Osteocyte (in vitro differentiated cells): ENCODE results near the gene PRPS1L1. TPM values are rescaled to one million over a fixed set of nuclear protein-coding genes. Genes with fewer than 3 reads are reported as not detected.

Experiments used
- DNase-seq: peaks from one replicate; pipeline ENCODE4 v3.0.0; 2021; ENCODE audit warnings: mixed read lengths; ENCODE audit not compliant: unreplicated experiment; ENCODE audit errors: extremely low spot score
- H3K27ac Mint-ChIP-seq: one replicate; pipeline ENCODE4 v1.8.0; 2021; ENCODE audit warnings: mild to moderate bottlenecking, mixed read lengths; ENCODE audit not compliant: unreplicated experiment
- H3K27me3 Mint-ChIP-seq: one replicate; pipeline ENCODE4 v1.8.0; 2021; ENCODE audit warnings: mixed read lengths; ENCODE audit not compliant: unreplicated experiment
- H3K36me3 Mint-ChIP-seq: one replicate; pipeline ENCODE4 v1.8.0; 2021; ENCODE audit warnings: mixed read lengths; ENCODE audit not compliant: unreplicated experiment
- H3K4me1 Mint-ChIP-seq: one replicate; pipeline ENCODE4 v1.8.0; 2021; ENCODE audit warnings: mixed read lengths; ENCODE audit not compliant: unreplicated experiment
- H3K4me3 Mint-ChIP-seq: one replicate; pipeline ENCODE4 v1.8.0; 2021; ENCODE audit warnings: mild to moderate bottlenecking, moderate library complexity, mixed read lengths; ENCODE audit not compliant: unreplicated experiment
- H3K9me3 Mint-ChIP-seq: one replicate; pipeline ENCODE4 v1.8.0; 2021; ENCODE audit warnings: mixed read lengths; ENCODE audit not compliant: unreplicated experiment
- total RNA-seq: library from RNA; stranded (reverse); gene quantifications from 2 replicates; pipeline ENCODE4 v1.2.1, GENCODE V29; 2021
- TF ChIP-seq, protein P1 (sequence below): fragments of 200-600 bp; sonication (generic); IDR thresholded peaks from 2 replicates; pipeline ENCODE4 v1.5.0; 2021; ENCODE audit warnings: antibody characterized with exemption, mild to moderate bottlenecking, moderate library complexity

PRPS1L1 gene
- total RNA-seq, 1 donor from 2014 or later, result not detected

DNA sequence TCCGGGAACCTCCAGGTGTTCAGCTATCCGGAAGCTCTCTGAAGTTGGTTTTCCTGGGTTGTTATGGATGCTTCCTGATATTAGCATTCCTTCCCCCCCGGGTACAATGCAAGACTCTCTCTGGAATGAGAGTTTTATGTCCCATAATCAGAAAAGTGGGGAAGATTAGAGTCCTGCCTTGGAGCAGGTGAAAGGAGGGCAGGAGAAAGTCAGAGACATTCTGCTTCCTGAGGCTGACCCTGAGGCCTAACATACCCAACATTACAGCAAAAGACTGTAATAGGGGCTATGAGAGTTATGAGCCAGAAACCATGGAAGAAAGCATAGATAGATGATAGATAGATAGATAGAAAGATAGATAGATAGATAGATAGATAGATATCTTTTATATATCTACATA is 36.9 kb downstream of the PRPS1L1 start:
- TF ChIP-seq, protein P1, sequence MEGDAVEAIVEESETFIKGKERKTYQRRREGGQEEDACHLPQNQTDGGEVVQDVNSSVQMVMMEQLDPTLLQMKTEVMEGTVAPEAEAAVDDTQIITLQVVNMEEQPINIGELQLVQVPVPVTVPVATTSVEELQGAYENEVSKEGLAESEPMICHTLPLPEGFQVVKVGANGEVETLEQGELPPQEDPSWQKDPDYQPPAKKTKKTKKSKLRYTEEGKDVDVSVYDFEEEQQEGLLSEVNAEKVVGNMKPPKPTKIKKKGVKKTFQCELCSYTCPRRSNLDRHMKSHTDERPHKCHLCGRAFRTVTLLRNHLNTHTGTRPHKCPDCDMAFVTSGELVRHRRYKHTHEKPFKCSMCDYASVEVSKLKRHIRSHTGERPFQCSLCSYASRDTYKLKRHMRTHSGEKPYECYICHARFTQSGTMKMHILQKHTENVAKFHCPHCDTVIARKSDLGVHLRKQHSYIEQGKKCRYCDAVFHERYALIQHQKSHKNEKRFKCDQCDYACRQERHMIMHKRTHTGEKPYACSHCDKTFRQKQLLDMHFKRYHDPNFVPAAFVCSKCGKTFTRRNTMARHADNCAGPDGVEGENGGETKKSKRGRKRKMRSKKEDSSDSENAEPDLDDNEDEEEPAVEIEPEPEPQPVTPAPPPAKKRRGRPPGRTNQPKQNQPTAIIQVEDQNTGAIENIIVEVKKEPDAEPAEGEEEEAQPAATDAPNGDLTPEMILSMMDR, result no peak
- no peaks in the 10 kb centered on the region for H3K9me3 Mint-ChIP-seq
- H3K4me1 Mint-ChIP-seq, result peaks cover 4% of the 10 kb centered on the region
- no peaks in the 10 kb centered on the region for H3K27me3 Mint-ChIP-seq
- no peaks in the 10 kb centered on the region for H3K36me3 Mint-ChIP-seq
- no peak overlapping the region for H3K4me3 Mint-ChIP-seq
- H3K27ac Mint-ChIP-seq, result no peak overlapping the region
- DNase-seq, result no peak

DNA sequence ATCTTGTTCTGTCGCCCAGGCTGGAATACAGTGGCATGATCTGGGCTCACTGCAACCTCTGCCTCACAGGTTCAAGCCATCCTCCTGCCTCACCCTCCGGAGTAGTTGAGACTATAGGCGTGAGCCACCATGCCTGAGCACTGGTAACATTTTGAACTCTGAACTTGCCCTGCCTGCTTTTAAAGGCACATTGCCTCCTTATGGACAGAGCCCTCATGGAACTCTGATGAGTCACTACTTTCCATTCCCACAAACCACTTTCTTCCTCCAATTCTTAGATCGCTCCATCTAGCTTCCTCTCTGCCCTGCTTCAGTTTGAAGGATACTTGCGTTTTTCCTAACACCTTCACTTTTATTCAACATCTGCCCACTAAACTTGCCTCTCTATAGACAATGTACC is 38.1 kb downstream of the PRPS1L1 start:
- Mint-ChIP-seq H3K27me3 (no peaks in the 10 kb centered on the region), H3K27ac (no peak overlapping the region), H3K36me3 (no peaks in the 10 kb centered on the region), H3K4me1 (peaks cover 4% of the 10 kb centered on the region), H3K9me3 (no peaks in the 10 kb centered on the region), H3K4me3 (no peak overlapping the region)
- TF ChIP-seq, protein P1, result no peak
- no peak for DNase-seq

DNA sequence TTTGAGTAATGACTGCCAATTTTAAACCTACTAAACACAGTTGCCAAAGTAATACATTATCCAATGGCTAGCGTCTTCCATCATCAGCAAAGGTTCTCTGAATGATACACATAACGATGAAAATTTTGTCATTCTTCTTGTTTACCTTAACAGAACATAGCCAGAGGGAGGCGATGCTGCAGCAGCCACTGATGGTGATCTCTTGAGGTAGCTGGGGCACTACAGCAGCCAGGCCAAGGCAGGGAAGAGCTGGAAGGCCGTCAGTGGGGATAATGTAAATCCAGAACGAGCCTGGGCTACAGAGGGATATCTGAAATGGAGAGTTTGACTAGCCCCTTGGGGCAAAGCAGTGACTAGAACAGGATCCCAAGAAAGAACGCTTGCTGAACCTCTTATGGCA is 38.8 kb downstream of the PRPS1L1 start:
- Mint-ChIP-seq H3K4me1 (peaks cover 4% of the 10 kb centered on the region), H3K27ac (no peak overlapping the region), H3K4me3 (no peak overlapping the region), H3K9me3 (no peaks in the 10 kb centered on the region), H3K27me3 (no peaks in the 10 kb centered on the region), H3K36me3 (no peaks in the 10 kb centered on the region)
- DNase-seq, result no peak
- TF ChIP-seq, protein P1, result no peak

DNA sequence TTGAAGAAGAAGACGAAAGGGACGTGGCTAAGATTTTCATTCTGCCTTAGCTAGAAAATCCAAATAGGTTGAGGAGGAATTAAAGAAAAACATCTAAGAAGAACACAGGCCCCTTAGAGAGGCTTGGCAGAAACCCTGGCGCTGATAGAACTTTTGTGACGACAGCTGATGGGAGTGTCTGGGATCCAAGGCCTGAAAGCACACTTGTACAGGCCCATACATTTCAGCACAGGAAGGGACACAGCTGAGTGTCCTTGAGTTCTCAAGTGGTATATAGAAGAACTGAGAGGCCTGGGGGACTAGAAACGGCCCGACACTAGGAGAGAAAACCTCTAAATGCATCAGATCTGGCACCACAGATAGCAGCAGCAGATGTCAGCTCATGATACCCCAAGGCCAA is 39.5 kb downstream of the PRPS1L1 start:
- no peaks in the 10 kb centered on the region for H3K27me3 Mint-ChIP-seq
- DNase-seq, result no peak
- H3K4me1 Mint-ChIP-seq, result peaks cover 4% of the 10 kb centered on the region
- no peak overlapping the region for H3K4me3 Mint-ChIP-seq
- TF ChIP-seq, protein P1, result no peak
- H3K27ac Mint-ChIP-seq, result no peak overlapping the region
- no peaks in the 10 kb centered on the region for H3K36me3 Mint-ChIP-seq
- H3K9me3 Mint-ChIP-seq, result no peaks in the 10 kb centered on the region

DNA sequence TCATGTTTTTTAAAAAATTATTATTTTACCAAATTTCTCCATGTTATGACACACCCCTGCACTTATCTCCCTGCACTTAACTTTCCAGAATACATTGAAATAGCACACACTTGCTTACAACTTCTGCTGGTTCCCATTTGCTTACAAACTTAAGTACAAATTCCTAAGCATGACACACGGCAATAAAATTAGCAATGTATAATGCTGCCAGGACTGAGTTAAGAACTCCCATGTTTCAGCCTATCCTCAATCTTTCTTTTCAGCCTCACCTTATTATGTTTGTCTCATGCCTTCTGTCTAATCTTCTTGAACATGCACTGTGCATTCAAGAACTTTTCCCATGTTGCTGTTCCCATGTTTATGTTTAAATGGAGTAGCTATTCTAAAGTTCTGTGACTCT is 40.8 kb downstream of the PRPS1L1 start:
- Mint-ChIP-seq H3K27me3 (no peaks in the 10 kb centered on the region), H3K4me3 (no peak overlapping the region), H3K4me1 (peaks cover 3% of the 10 kb centered on the region), H3K27ac (no peak overlapping the region), H3K9me3 (no peaks in the 10 kb centered on the region), H3K36me3 (no peaks in the 10 kb centered on the region)
- DNase-seq, result no peak
- TF ChIP-seq, protein P1, result no peak
